Stimulated activated CD8-positive, alpha-beta memory T cell treated with anti-CD3 and anti-CD28 coated beads, Interleukin-7, amount 100 ng/mL, for 4 hours (primary cell): ENCODE results near the gene SYTL1.

Source experiments
- DNase-seq, 2 donors: peaks; one replicate each; pipeline ENCODE4 v3.0.0-alpha.2; 2020; ENCODE audit warnings: low read depth in 2 of 2

The SYTL1 gene

GRCh38 chr1:27348861-27349783 lies 7.3 kb downstream of the SYTL1 start:
- DNase-seq, result no peak

GRCh38 chr1:27349784-27350662 lies 8.2 kb downstream of the SYTL1 start:
- no peak for DNase-seq

- no peak for DNase-seq
Measured at GRCh38 chr1:27350663-27351540, 9.1 kb downstream of the SYTL1 start.

- no peak for DNase-seq
Measured at GRCh38 chr1:27351541-27352107, 9.8 kb downstream of the SYTL1 start.

- DNase-seq, result no peak
Measured at GRCh38 chr1:27353166-27353565, 11.3 kb downstream of the SYTL1 start.

- DNase-seq, result no peak
Measured at GRCh38 chr1:27353629-27354028, 11.8 kb downstream of the SYTL1 start.

GRCh38 chr1:27355683-27356082 lies 13.9 kb downstream of the SYTL1 start:
- DNase-seq, result no peak

- DNase-seq, result no peak
Measured at GRCh38 chr1:27356277-27356618, 14.4 kb downstream of the SYTL1 start.

- DNase-seq, result peak in 1 of 2 donors; percentile 14
Measured at GRCh38 chr1:27356619-27357280, 14.9 kb downstream of the SYTL1 start.

GRCh38 chr1:27357281-27358037 lies 15.6 kb downstream of the SYTL1 start:
- DNase-seq, result peak; percentile 62 to 64

- no peak for DNase-seq
Measured at GRCh38 chr1:27358038-27358927, 16.5 kb downstream of the SYTL1 start.

GRCh38 chr1:27358928-27359313 lies 17.1 kb downstream of the SYTL1 start:
- no peak for DNase-seq

- DNase-seq, result no peak
Measured at GRCh38 chr1:27359822-27360158, 18.0 kb downstream of the SYTL1 start.

GRCh38 chr1:27360159-27361043 lies 18.6 kb downstream of the SYTL1 start:
- peak in 1 of 2 donors; percentile 33 for DNase-seq

- no peak for DNase-seq
Measured at GRCh38 chr1:27361044-27361402, 19.2 kb downstream of the SYTL1 start.

- DNase-seq, result no peak
Measured at GRCh38 chr1:27361553-27361952, 19.7 kb downstream of the SYTL1 start.

GRCh38 chr1:27363766-27364695 lies 22.2 kb downstream of the SYTL1 start:
- DNase-seq, result no peak
